ENCODE data around the gene DRD4. TPM values are rescaled to one million over a fixed set of nuclear protein-coding genes. Genes with fewer than 3 reads are reported as not detected.
A peak's percentile ranks its signal among the peaks of the same experiment; 100 is the strongest.

Gene DRD4
- 1 to 10 TPM in 1 of 2 donors, not detected in 1; 1.1 TPM for total RNA-seq
- under 1 TPM; 0.05 to 0.35 TPM for polyA plus RNA-seq
- long read RNA-seq, donor 1: 0 reads
- long read RNA-seq, donor 2: 0 reads
- long read RNA-seq, donor 3: 0 reads
- long read RNA-seq, donor 4: 0 reads
- long read RNA-seq, donor 5: 0 reads

GRCh38 chr11:636511-637332 is at the start of gene DRD4:
TSS of gene DRD4 (plus strand) at chr11:637269. CDS start at chr11:637305, 36 bp downstream.
- ATAC-seq (ENCODE audit: insufficient read depth, low FRiP score) (no peak), DNase-seq (peak in 1 of 3 donors; percentile 17)
- Histone ChIP-seq H3K27me3 (ENCODE audit: control insufficient read depth in 3 of 3, insufficient read depth in 3 of 3, low read length in 2 of 3) (peaks cover 0 to 44% (median 18%) of the 10 kb centered on the region in 3 donors), H3K9ac (ENCODE audit: insufficient read depth in 1 of 2, low read length in 2 of 2) (no peak within 1 kb of the TSS), H3K9me3 (ENCODE audit: control insufficient read depth in 4 of 4, insufficient read depth in 3 of 4, low read length in 3 of 4) (peaks cover 0 to 2% (median 0%) of the 10 kb centered on the region in 4 donors), H3K4me3 (no peak within 1 kb of the TSS), H3K27ac (ENCODE audit: low read depth in 1 of 2, low read length in 1 of 2) (no peak within 1 kb of the TSS), H3K36me3 (ENCODE audit: control insufficient read depth in 4 of 4, insufficient read depth in 4 of 4, low read length in 4 of 4) (peaks cover 0 to 2% (median under 1%) of the 10 kb centered on the region in 4 donors), H3K4me1 (ENCODE audit: control insufficient read depth in 5 of 5, insufficient read depth in 5 of 5, low read length in 5 of 5) (peaks cover 0 to 15% (median 3%) of the 10 kb centered on the region in 5 donors)
- WGBS, 2 donors: 16 to 17% methylated on average over 79 to 100 of the region's 100 CpGs
- no peak for TF ChIP-seq CTCF (IDR thresholded peaks at IDR 0.05; ENCODE audit: control extremely low read depth, extremely low read depth)

GRCh38 chr11:587546-587945 is 49.5 kb upstream of the DRD4 start:
- DNase-seq: no peak
- H3K4me3 ChIP-seq: no peak overlapping the region

GRCh38 chr11:587978-588380 is 49.1 kb upstream of the DRD4 start:
- Histone ChIP-seq H3K4me1 (ENCODE audit: control insufficient read depth in 5 of 5, insufficient read depth in 5 of 5, low read length in 5 of 5) (no peaks in the 10 kb centered on the region), H3K27me3 (ENCODE audit: control insufficient read depth in 3 of 3, insufficient read depth in 3 of 3, low read length in 2 of 3) (no peaks in the 10 kb centered on the region), H3K27ac (ENCODE audit: low read depth in 1 of 2, low read length in 1 of 2) (peak overlapping the region in 1 of 2 donors; percentile 5), H3K9ac (ENCODE audit: insufficient read depth in 1 of 2, low read length in 2 of 2) (no peak overlapping the region), H3K9me3 (ENCODE audit: control insufficient read depth in 4 of 4, insufficient read depth in 3 of 4, low read length in 3 of 4) (no peaks in the 10 kb centered on the region), H3K4me3 (no peak overlapping the region), H3K36me3 (ENCODE audit: control insufficient read depth in 4 of 4, insufficient read depth in 4 of 4, low read length in 4 of 4) (peaks cover 16 to 59% (median 40%) of the 10 kb centered on the region in 4 donors)
- DNase-seq (no peak), ATAC-seq (ENCODE audit: insufficient read depth, low FRiP score) (peak; percentile 80)
- TF ChIP-seq CTCF (IDR thresholded peaks at IDR 0.05; ENCODE audit: control extremely low read depth, extremely low read depth): no peak
- 18 to 63% methylated on average over 6 of the region's 6 CpGs for WGBS, 2 donors

More at GRCh38 chr11:587546-587945, 49.5 kb upstream of the DRD4 start:
- H3K27me3 ChIP-seq (ENCODE audit: control insufficient read depth in 3 of 3, insufficient read depth in 3 of 3, low read length in 2 of 3): no peaks in the 10 kb centered on the region
- WGBS, 2 donors: 86% methylated on average over 8 of the region's 8 CpGs
- no peaks in the 10 kb centered on the region for H3K4me1 ChIP-seq (ENCODE audit: control insufficient read depth in 5 of 5, insufficient read depth in 5 of 5, low read length in 5 of 5)
- no peak for ATAC-seq (ENCODE audit: insufficient read depth, low FRiP score)
- no peak overlapping the region for H3K9ac ChIP-seq (ENCODE audit: insufficient read depth in 1 of 2, low read length in 2 of 2)
- TF ChIP-seq CTCF (IDR thresholded peaks at IDR 0.05; ENCODE audit: control extremely low read depth, extremely low read depth): no peak
- no peaks in the 10 kb centered on the region for H3K9me3 ChIP-seq (ENCODE audit: control insufficient read depth in 4 of 4, insufficient read depth in 3 of 4, low read length in 3 of 4)
- H3K27ac ChIP-seq (ENCODE audit: low read depth in 1 of 2, low read length in 1 of 2): peak overlapping the region in 1 of 2 donors; percentile 32
- H3K36me3 ChIP-seq (ENCODE audit: control insufficient read depth in 4 of 4, insufficient read depth in 4 of 4, low read length in 4 of 4): peaks cover 14 to 55% (median 39%) of the 10 kb centered on the region in 4 donors

Measured in lung (tissue), 16 donors.